H1 (cell line): ENCODE data around the gene ZNF346. TPM values are rescaled to one million over a fixed set of nuclear protein-coding genes. Genes with fewer than 3 reads are reported as not detected.

Experiments
- CTCF ChIA-PET: fragments of 300-600 bp; sonication (Branson Sonifier 250); formaldehyde crosslinking; loops from one replicate; lab custom pipeline; 2021; ENCODE audit not compliant: partially characterized antibody; lab: Charles Lee
- POLR2A ChIA-PET: fragments of 300-600 bp; sonication (Branson Sonifier 250); formaldehyde crosslinking; loops from one replicate; lab custom pipeline; 2021; ENCODE audit warnings: inconsistent platforms; ENCODE audit not compliant: partially characterized antibody; lab: Charles Lee
- DNase-seq, 2 experiments: peaks; one replicate each; pipeline versions ENCODE4 v3.0.0 to v3.0.0-alpha.2; 2010 to 2022; ENCODE audit warnings: low spot score in 2 of 2, low read depth in 1 of 2, mixed read lengths in 1 of 2
- FAIRE-seq: peaks from 2 replicates; lab custom pipeline; 2011; peaks lifted over from hg19 to GRCh38; lab: Jason Lieb, UNC
- H2AFZ ChIP-seq: 2 replicates; pipeline ENCODE4 v1.8.1; 2012; ENCODE audit warnings: low read length, inconsistent platforms
- H2AK5ac ChIP-seq: 2 replicates; pipeline ENCODE4 v1.6.1; 2013; ENCODE audit warnings: low read depth, low read length
- H2BK120ac ChIP-seq: replicated peaks from 2 replicates; pipeline ENCODE3; 2013; ENCODE audit warnings: low read depth, low read length, inconsistent platforms
- H2BK12ac ChIP-seq: 2 replicates; pipeline ENCODE4 v1.6.1; 2013; ENCODE audit warnings: low read depth, low read length
- H2BK15ac ChIP-seq: 2 replicates; pipeline ENCODE4 v1.6.1; 2013; ENCODE audit warnings: low read length
- H2BK20ac ChIP-seq: 2 replicates; pipeline ENCODE4 v1.6.1; 2013; ENCODE audit warnings: low read length
- H2BK5ac ChIP-seq: 2 replicates; pipeline ENCODE4 v1.6.1; 2013; ENCODE audit warnings: low read depth, low read length
- H3K14ac ChIP-seq: 2 replicates; pipeline ENCODE4 v1.6.1; 2013; ENCODE audit warnings: inconsistent platforms; ENCODE audit not compliant: insufficient read length
- H3K18ac ChIP-seq: 2 replicates; pipeline ENCODE4 v1.6.1; 2013; ENCODE audit warnings: low read length; ENCODE audit errors: extremely low read depth
- H3K23ac ChIP-seq: 2 replicates; pipeline ENCODE4 v1.6.1; 2013; ENCODE audit warnings: inconsistent platforms; ENCODE audit not compliant: insufficient read length
- H3K23me2 ChIP-seq: 2 replicates; pipeline ENCODE4 v1.6.1; 2013; ENCODE audit warnings: low read depth, low read length
- H3K27ac ChIP-seq: 2 replicates; pipeline ENCODE4 v1.6.1; 2011; ENCODE audit warnings: low read depth, low read length, inconsistent platforms
- H3K27me3 ChIP-seq, 4 experiments: replicated peaks in 1 of 4; 1 replicate in 1 of 4; 2 replicates in 3 of 4; pipeline versions ENCODE4 v1.6.1 to v1.8.1; 2011 to 2013; ENCODE audit warnings: low read length in 3 of 4, mild to moderate bottlenecking in 3 of 4, inconsistent platforms in 2 of 4, mixed read lengths in 2 of 4, moderate library complexity in 1 of 4; ENCODE audit not compliant: control insufficient read depth in 3 of 4, insufficient read depth in 3 of 4; ENCODE audit errors: extremely low read depth in 1 of 4
- H3K36me3 ChIP-seq, 4 experiments: 2 replicates each; pipeline versions ENCODE4 v1.6.1 to v1.8.1; 2011 to 2013; ENCODE audit warnings: mild to moderate bottlenecking in 4 of 4, low read length in 3 of 4, moderate library complexity in 2 of 4, control low read depth in 1 of 4, inconsistent platforms in 1 of 4; ENCODE audit not compliant: insufficient read depth in 4 of 4, control insufficient read depth in 2 of 4
- H3K4ac ChIP-seq: replicated peaks from 2 replicates; pipeline ENCODE3; 2013; ENCODE audit warnings: low read length, low read depth, mixed read lengths, inconsistent platforms; ENCODE audit not compliant: insufficient read length
- H3K4me1 ChIP-seq, 4 experiments: replicated peaks in 1 of 4; 1 replicate in 1 of 4; 2 replicates in 3 of 4; pipeline versions ENCODE4 v1.6.1 to v1.8.1; 2011 to 2013; ENCODE audit warnings: low read length in 3 of 4, inconsistent platforms in 2 of 4, mixed read lengths in 1 of 4; ENCODE audit not compliant: insufficient read depth in 4 of 4, control insufficient read depth in 3 of 4
- H3K4me2 ChIP-seq, 2 experiments: 2 replicates each; pipeline versions ENCODE4 v1.6.1 to v1.8.1; 2011 to 2013; ENCODE audit warnings: low read depth in 2 of 2, low read length in 2 of 2, control low read depth in 1 of 2, inconsistent platforms in 1 of 2, mild to moderate bottlenecking in 1 of 2; ENCODE audit not compliant: insufficient read depth in 1 of 2
- H3K4me3 ChIP-seq, 4 experiments: fragments of 200-600, 300-600 bp in 1 of 4; sonication (generic), shearing (Covaris generic), sonication (Bioruptor Twin) in 1 of 4; 2 replicates each; pipeline versions ENCODE4 v1.5.1 to v1.8.1; 2011 to 2016; ENCODE audit warnings: low read length in 4 of 4, low read depth in 3 of 4, control low read depth in 2 of 4, inconsistent platforms in 2 of 4, mild to moderate bottlenecking in 2 of 4, mixed read lengths in 1 of 4, moderate library complexity in 1 of 4; ENCODE audit not compliant: insufficient read depth in 2 of 4; ENCODE audit errors: extremely low read depth in 1 of 4
- H3K56ac ChIP-seq: replicated peaks from 2 replicates; pipeline ENCODE3; 2013; ENCODE audit warnings: low read depth, mild to moderate bottlenecking, mixed read lengths, low read length, inconsistent platforms; ENCODE audit not compliant: insufficient read length
- H3K79me1 ChIP-seq: 2 replicates; pipeline ENCODE4 v1.6.1; 2013; ENCODE audit warnings: low read depth, low read length, control low read depth
- H3K79me2 ChIP-seq, 2 experiments: 2 replicates each; pipeline versions ENCODE4 v1.6.1 to v1.8.1; 2012 to 2013; ENCODE audit warnings: low read length in 2 of 2, mild to moderate bottlenecking in 2 of 2, inconsistent platforms in 1 of 2; ENCODE audit not compliant: insufficient read depth in 2 of 2, control insufficient read depth in 1 of 2
- H3K9ac ChIP-seq, 4 experiments: replicated peaks in 1 of 4; 1 replicate in 1 of 4; 2 replicates in 3 of 4; pipeline versions ENCODE4 v1.6.1 to v1.8.1; 2011 to 2013; ENCODE audit warnings: low read depth in 3 of 4, low read length in 3 of 4, control low read depth in 2 of 4, mild to moderate bottlenecking in 2 of 4, moderate library complexity in 2 of 4, inconsistent platforms in 1 of 4; ENCODE audit errors: extremely low read depth in 1 of 4
- H3K9me3 ChIP-seq, 2 experiments: 2 replicates each; pipeline versions ENCODE4 v1.6.1 to v1.8.1; 2012 to 2013; ENCODE audit warnings: mild to moderate bottlenecking in 2 of 2, moderate library complexity in 2 of 2, control low read depth in 1 of 2, inconsistent platforms in 1 of 2, low read depth in 1 of 2, low read length in 1 of 2, mixed read lengths in 1 of 2; ENCODE audit not compliant: insufficient read depth in 2 of 2
- H4K20me1 ChIP-seq, 2 experiments: replicated peaks in 1 of 2; 2 replicates each; pipeline versions ENCODE3 to v1.8.1; 2011 to 2013; ENCODE audit warnings: inconsistent platforms in 2 of 2, low read length in 2 of 2, mild to moderate bottlenecking in 1 of 2; ENCODE audit not compliant: insufficient read depth in 2 of 2, control insufficient read depth in 1 of 2
- H4K5ac ChIP-seq: 2 replicates; pipeline ENCODE4 v1.6.1; 2013; ENCODE audit warnings: low read length, low read depth, mixed read lengths, inconsistent platforms; ENCODE audit not compliant: insufficient read length
- H4K8ac ChIP-seq: 2 replicates; pipeline ENCODE4 v1.8.0; 2013; ENCODE audit warnings: mild to moderate bottlenecking, moderate library complexity, low read length, inconsistent platforms; ENCODE audit not compliant: insufficient read depth; ENCODE audit errors: extremely low read depth
- H4K91ac ChIP-seq: replicated peaks from 2 replicates; pipeline ENCODE3; 2013; ENCODE audit warnings: low read length, mixed read lengths, inconsistent platforms; ENCODE audit not compliant: insufficient read length
- ATF3 ChIP-seq: IDR thresholded peaks from 2 replicates; pipeline ENCODE4 v1.6.1; 2011; ENCODE audit warnings: low read depth, mild to moderate bottlenecking, low read length; ENCODE audit not compliant: insufficient read depth
- MAFK ChIP-seq: IDR thresholded peaks from 2 replicates; pipeline ENCODE4 v1.6.1; 2012; ENCODE audit warnings: low read depth, mild to moderate bottlenecking, improper control_type of control experiment, low read length
- POLR2A ChIP-seq, 2 experiments: IDR thresholded peaks; 1 replicate in 1 of 2; 2 replicates in 1 of 2; pipeline ENCODE4 v1.6.1; 2011; ENCODE audit warnings: low read depth in 2 of 2, low read length in 2 of 2, mild to moderate bottlenecking in 2 of 2; ENCODE audit errors: control extremely low read depth in 1 of 2
- TEAD4 ChIP-seq: IDR thresholded peaks from 2 replicates; pipeline ENCODE4 v1.6.1; 2012; ENCODE audit warnings: low read depth, low read length, inconsistent platforms, mixed read lengths
- WGBS, 2 experiments: shearing (Covaris generic) in 1 of 2; methylation state at CpG; one replicate each; pipeline versions ENCODE4 v1.1.6 to v1.1.7; 2013 to 2015; ENCODE audit warnings: low lambda C conversion rate in 2 of 2, mixed read lengths in 2 of 2, inconsistent platforms in 1 of 2, low coverage in 1 of 2, missing lambda C conversion rate in 1 of 2; ENCODE audit not compliant: insufficient replicate concordance in 2 of 2, insufficient coverage in 1 of 2, insufficient read length in 1 of 2; ENCODE audit errors: extremely low coverage in 1 of 2, missing lambda C conversion rate in 1 of 2; 5-methylcytosine and 5-hydroxymethylcytosine counted together
- polyA plus RNA-seq, 7 experiments: library from polyadenylated mRNA; depleted of rRNA in 3 of 7; stranded (reverse) in 5 of 7; unstranded in 2 of 7; fragments of >200 nt in 5 of 7; fragments of 200-250 nt in 2 of 7; gene quantifications; 1 replicate in 5 of 7; 2 replicates in 1 of 7; 4 replicates in 1 of 7; pipeline versions ENCODE4 v1.2.1 to v1.2.3, GENCODE V29; 2011 to 2013; ENCODE audit warnings: missing spikeins in 2 of 7, mixed read lengths in 2 of 7
- total RNA-seq: library from RNA; stranded (reverse); fragmentation: NEBNext Ultra II Directional; extraction: Animal tissue kit (Norgen Biotek cat#: 25700); gene quantifications from 2 replicates; pipeline ENCODE4 v1.2.1, GENCODE V29; 2021

ZNF346 gene
- total and polyA plus RNA-seq, 2 of the 8 experiments (the other 6 are each of a cell fraction or from before 2014, with no cell fraction given): 19.9 to 20.8 TPM

GRCh38 chr5:177130211-177131018, 107.9 kb downstream of the ZNF346 start:
- Histone ChIP-seq H3K79me1 (peaks cover 2% of the 10 kb centered on the region; the same call in 1 of the 2 replicates), H2AK5ac (peak overlapping the region; percentile 18), H2BK12ac (peak overlapping the region; percentile 7; the same call in 1 of the 2 replicates), H3K36me3 (peaks cover 3 to 7% (median 5%) of the 10 kb centered on the region in 4 experiments; a peak in 6 of 8 replicates), H2AFZ (no peak overlapping the region), H3K79me2 (peaks cover 14 to 25% of the 10 kb centered on the region in 2 experiments), H3K27ac (no peak overlapping the region), H4K5ac (no peak overlapping the region), H3K23ac (no peak overlapping the region), H3K4me1 (peaks cover 10 to 20% (median 19%) of the 10 kb centered on the region in 4 experiments), H4K8ac (no peak overlapping the region), H2BK5ac (no peak overlapping the region; the same call in 1 of the 2 replicates), H3K4me3 (0 out of 8 replicates have a peak overlapping the region, but pooled peaks of 1 of the 4 experiments have one; percentile 94), H3K9ac (no peak overlapping the region; a peak in 1 of 7 replicates)
- POLR2A ChIA-PET: interaction anchor here (0.6 to 14.2 kb wide), 12 partner anchors 8 to 873 kb away, joined by 3 to 139 read pairs (median 22); partner anchors contain the start of genes FGFR4, PRELID1 and RAB24
- no peak for DNase-seq
- FAIRE-seq: no peak
- WGBS, 2 experiments: 88% methylated on average over 5 of the region's 5 CpGs; no CpG with 5 or more reads in 1 of the 2 experiments
- TF ChIP-seq POLR2A (IDR thresholded peaks at IDR 0.05; ENCODE audit: control extremely low read depth in 1 of 2, low read depth in 2 of 2, low read length in 2 of 2) (0 out of 3 replicates have a peak, but pooled peaks of 1 of the 2 experiments have one; percentile 16), MAFK (no peak), TEAD4 (peak; percentile 62; the same call in 1 of the 2 replicates), ATF3 (no peak)
- TF ChIP-seq, all 59 proteins: peak for 2
- H4K20me1 ChIP-seq: no peaks in the 10 kb centered on the region
- CTCF ChIA-PET: interaction anchor here (1.2 to 8.1 kb wide), 2 partner anchors 17 to 168 kb away, joined by 3 to 77 read pairs; no protein-coding TSS in a partner anchor
- peaks cover 10% of the 10 kb centered on the region; the same call in 1 of the 2 replicates for H3K23me2 ChIP-seq
- H3K4ac ChIP-seq: no peak overlapping the region
- no peaks in the 10 kb centered on the region for H3K9me3 ChIP-seq
- peak overlapping the region in 1 of 2 experiments; percentile 68; a peak in 1 of 4 replicates for H3K4me2 ChIP-seq
- H4K91ac ChIP-seq: peak overlapping the region; percentile 91
- H3K14ac ChIP-seq: no peak overlapping the region
- H2BK20ac ChIP-seq: 0 out of 2 replicates have a peak overlapping the region, but pooled peaks have one; percentile 0
- no peak overlapping the region for H3K56ac ChIP-seq
- H2BK15ac ChIP-seq: no peak overlapping the region; the same call in 1 of the 2 replicates
- no peaks in the 10 kb centered on the region for H3K27me3 ChIP-seq
- H2BK120ac ChIP-seq: no peak overlapping the region
- no peak overlapping the region for H3K18ac ChIP-seq
